DOHH2 (cell line): ENCODE results near the gene PHC2.

Experiments
- H3F3A ChIP-seq: fragments of 200-600 bp; sonication (generic), shearing (Covaris generic); 2 replicates; pipeline ENCODE4 v1.6.0; 2016; ENCODE audit warnings: antibody characterized with exemption, mild to moderate bottlenecking; ENCODE audit not compliant: control insufficient read depth, insufficient read depth
- H3K27ac ChIP-seq: fragments of 200-600 bp; sonication (generic); 2 replicates; pipeline ENCODE4 v1.5.1; 2014; ENCODE audit warnings: low read depth, mild to moderate bottlenecking, low read length, moderate library complexity
- H3K27me3 ChIP-seq: fragments of 200-600 bp; sonication (generic); 2 replicates; pipeline ENCODE4 v1.6.1; 2014; ENCODE audit warnings: mild to moderate bottlenecking, low read length, mixed read lengths; ENCODE audit not compliant: control insufficient read depth
- H3K36me3 ChIP-seq: fragments of 200-600 bp; sonication (generic); 2 replicates; pipeline ENCODE4 v1.6.1; 2014; ENCODE audit warnings: mild to moderate bottlenecking, low read length, moderate library complexity, mixed read lengths; ENCODE audit not compliant: control insufficient read depth
- H3K4me1 ChIP-seq: fragments of 200-600 bp; sonication (generic); 2 replicates; pipeline ENCODE4 v1.6.1; 2014; ENCODE audit warnings: mild to moderate bottlenecking, low read length, mixed read lengths; ENCODE audit not compliant: control insufficient read depth
- H3K4me2 ChIP-seq: fragments of 200-600 bp; sonication (generic); 2 replicates; pipeline ENCODE4 v1.6.0; 2014; ENCODE audit warnings: mild to moderate bottlenecking, low read length, moderate library complexity
- H3K4me3 ChIP-seq: fragments of 200-600 bp; sonication (generic); 2 replicates; pipeline ENCODE4 v1.5.1; 2014; ENCODE audit warnings: mild to moderate bottlenecking, low read length, mixed read lengths
- H3K79me2 ChIP-seq: fragments of 200-600 bp; sonication (generic); 2 replicates; pipeline ENCODE4 v1.6.1; 2014; ENCODE audit warnings: mild to moderate bottlenecking, low read length, mixed read lengths; ENCODE audit not compliant: control insufficient read depth
- H3K9me2 ChIP-seq: fragments of 200-600 bp; sonication (generic); replicated peaks from 2 replicates; pipeline ENCODE4 v1.6.1; 2014; ENCODE audit warnings: mild to moderate bottlenecking, low read length, mixed read lengths; ENCODE audit not compliant: control insufficient read depth
- H3K9me3 ChIP-seq: fragments of 200-600 bp; sonication (generic); 2 replicates; pipeline ENCODE4 v1.6.1; 2014; ENCODE audit warnings: antibody characterized with exemption, low read length, mixed read lengths; ENCODE audit not compliant: control insufficient read depth, insufficient read depth
- H4K20me1 ChIP-seq: fragments of 200-600 bp; sonication (generic); 2 replicates; pipeline ENCODE4 v1.6.0; 2014; ENCODE audit warnings: low read depth, mild to moderate bottlenecking, antibody characterized with exemption, low read length, moderate library complexity; ENCODE audit not compliant: control insufficient read depth, insufficient read depth
- EZH2phosphoT487 ChIP-seq: fragments of 200-600 bp; sonication (generic); IDR thresholded peaks from 2 replicates; pipeline ENCODE4 v1.6.1; 2017; ENCODE audit warnings: borderline replicate concordance, mild to moderate bottlenecking, antibody characterized with exemption, low read length, moderate library complexity, mixed read lengths
- TF ChIP-seq, protein P1 (sequence below): fragments of 200-600 bp; sonication (generic); IDR thresholded peaks from one replicate; pipeline ENCODE4 v1.5.1; 2014; ENCODE audit warnings: antibody characterized with exemption, mild to moderate bottlenecking, low read depth, low read length; ENCODE audit not compliant: poor library complexity, severe bottlenecking

PHC2 gene

GRCh38 chr1:33296824-33297223 is 134.1 kb downstream of the PHC2 start:
- H4K20me1 ChIP-seq = no peaks in the 10 kb centered on the region
- TF ChIP-seq, protein P1, sequence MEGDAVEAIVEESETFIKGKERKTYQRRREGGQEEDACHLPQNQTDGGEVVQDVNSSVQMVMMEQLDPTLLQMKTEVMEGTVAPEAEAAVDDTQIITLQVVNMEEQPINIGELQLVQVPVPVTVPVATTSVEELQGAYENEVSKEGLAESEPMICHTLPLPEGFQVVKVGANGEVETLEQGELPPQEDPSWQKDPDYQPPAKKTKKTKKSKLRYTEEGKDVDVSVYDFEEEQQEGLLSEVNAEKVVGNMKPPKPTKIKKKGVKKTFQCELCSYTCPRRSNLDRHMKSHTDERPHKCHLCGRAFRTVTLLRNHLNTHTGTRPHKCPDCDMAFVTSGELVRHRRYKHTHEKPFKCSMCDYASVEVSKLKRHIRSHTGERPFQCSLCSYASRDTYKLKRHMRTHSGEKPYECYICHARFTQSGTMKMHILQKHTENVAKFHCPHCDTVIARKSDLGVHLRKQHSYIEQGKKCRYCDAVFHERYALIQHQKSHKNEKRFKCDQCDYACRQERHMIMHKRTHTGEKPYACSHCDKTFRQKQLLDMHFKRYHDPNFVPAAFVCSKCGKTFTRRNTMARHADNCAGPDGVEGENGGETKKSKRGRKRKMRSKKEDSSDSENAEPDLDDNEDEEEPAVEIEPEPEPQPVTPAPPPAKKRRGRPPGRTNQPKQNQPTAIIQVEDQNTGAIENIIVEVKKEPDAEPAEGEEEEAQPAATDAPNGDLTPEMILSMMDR = no peak
- TF ChIP-seq EZH2phosphoT487 = no peak

GRCh38 chr1:33296082-33296458 is 134.8 kb downstream of the PHC2 start:
- Histone ChIP-seq H3K9me3 (no peaks in the 10 kb centered on the region), H3K27me3 (no peaks in the 10 kb centered on the region), H3K4me1 (peaks cover 3% of the 10 kb centered on the region; the same call in 1 of the 2 replicates), H3K36me3 (peaks cover 13% of the 10 kb centered on the region), H4K20me1 (no peaks in the 10 kb centered on the region), H3K4me3 (no peak overlapping the region), H3K4me2 (no peak overlapping the region), H3K9me2 (no peaks in the 10 kb centered on the region), H3F3A (no peaks in the 10 kb centered on the region), H3K79me2 (no peaks in the 10 kb centered on the region), H3K27ac (no peak overlapping the region)
- TF ChIP-seq EZH2phosphoT487 = no peak
- TF ChIP-seq, protein P1 = no peak

More at GRCh38 chr1:33296824-33297223, 134.1 kb downstream of the PHC2 start:
- H3K4me1 ChIP-seq = peaks cover 3% of the 10 kb centered on the region; the same call in 1 of the 2 replicates
- no peaks in the 10 kb centered on the region for H3K9me3 ChIP-seq
- no peaks in the 10 kb centered on the region for H3K9me2 ChIP-seq
- no peak overlapping the region for H3K4me3 ChIP-seq
- no peaks in the 10 kb centered on the region for H3F3A ChIP-seq
- H3K4me2 ChIP-seq = no peak overlapping the region
- H3K27me3 ChIP-seq = no peaks in the 10 kb centered on the region
- H3K27ac ChIP-seq = no peak overlapping the region
- H3K36me3 ChIP-seq = peaks cover 13% of the 10 kb centered on the region
- H3K79me2 ChIP-seq = no peaks in the 10 kb centered on the region

DNA sequence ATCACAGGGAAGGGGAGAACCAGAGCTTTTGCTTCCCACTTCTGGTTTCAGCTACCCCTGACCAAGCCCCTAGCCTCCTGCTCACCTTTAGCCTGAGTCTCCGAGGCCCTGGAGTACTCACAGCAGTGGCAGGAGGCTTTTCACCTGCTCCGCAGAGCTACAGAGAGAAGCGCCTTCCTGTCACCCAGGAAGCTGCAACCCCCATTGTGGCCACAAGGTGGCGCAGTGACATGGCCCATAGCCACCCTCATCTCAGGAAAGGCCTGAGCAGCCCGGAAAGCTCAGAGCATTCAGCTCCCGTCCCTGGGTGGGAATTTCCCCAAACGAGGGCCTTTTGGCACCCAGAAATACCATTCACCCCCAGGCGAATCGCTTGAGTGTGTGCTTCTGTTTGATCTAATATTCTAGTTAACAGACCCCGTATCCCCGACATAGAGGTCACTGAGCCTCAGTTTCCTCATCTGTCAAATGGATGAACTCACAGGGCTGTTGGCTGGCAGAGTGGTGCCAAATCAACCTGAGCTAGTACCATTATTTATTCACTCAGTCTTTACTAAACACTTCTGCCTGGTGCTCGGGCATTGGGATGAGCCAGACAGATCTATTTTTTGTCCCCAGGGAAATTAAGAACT is 135.3 kb downstream of the PHC2 start:
- Histone ChIP-seq H3K4me3 (no peak overlapping the region), H3F3A (no peaks in the 10 kb centered on the region), H3K4me2 (no peak overlapping the region), H4K20me1 (no peaks in the 10 kb centered on the region), H3K4me1 (peaks cover 3% of the 10 kb centered on the region; the same call in 1 of the 2 replicates), H3K27me3 (no peaks in the 10 kb centered on the region), H3K27ac (no peak overlapping the region), H3K36me3 (peaks cover 13% of the 10 kb centered on the region), H3K9me3 (no peaks in the 10 kb centered on the region), H3K9me2 (no peaks in the 10 kb centered on the region), H3K79me2 (no peaks in the 10 kb centered on the region)
- TF ChIP-seq, protein P1 = peak; percentile 93
- no peak for TF ChIP-seq EZH2phosphoT487
